IMR-90 (cell line): ENCODE data around the gene ACOT7. TPM values are rescaled to one million over a fixed set of nuclear protein-coding genes. Genes with fewer than 3 reads are reported as not detected.

Experiments
- ATAC-seq: fragments of 200-7000 bp; cut with Tn5 transposase; 2 replicates; pipeline ENCODE4 v1.9.1; 2020; ENCODE audit warnings: low read depth, mild to moderate bottlenecking, moderate library complexity
- BruUV-seq: library from RNA; stranded (reverse); fragments of 400-500 nt; replicated peaks from 2 replicates; lab custom pipeline; 2021; lab: Mats Ljungman, UMichigan
- CTCF ChIA-PET: fragments of 300-600 bp; formaldehyde crosslinking; extraction: SDS; loops from one replicate; lab custom pipeline; 2021; ENCODE audit warnings: antibody characterized with exemption; lab: Yijun Ruan, JAX
- POLR2A ChIA-PET: fragments of 300-600 bp; sonication (Branson Sonifier 250); formaldehyde crosslinking; loops from one replicate; lab custom pipeline; 2022; ENCODE audit warnings: antibody characterized with exemption; ENCODE audit not compliant: unreplicated experiment; lab: Charles Lee
- DNase-seq: peaks from one replicate; pipeline ENCODE4 v3.0.0; 2013
- H2AFZ ChIP-seq: replicated peaks from 2 replicates; pipeline ENCODE3; 2013; ENCODE audit warnings: low read length, mild to moderate bottlenecking; ENCODE audit not compliant: poor library complexity
- H2AK5ac ChIP-seq: 2 replicates; pipeline ENCODE4 v1.6.1; 2013; ENCODE audit warnings: low read depth, low read length, inconsistent platforms
- H2AK9ac ChIP-seq: replicated peaks from 2 replicates; pipeline ENCODE3; 2013; ENCODE audit warnings: mild to moderate bottlenecking, low read depth, low read length, moderate library complexity; ENCODE audit not compliant: poor library complexity
- H2BK120ac ChIP-seq: 2 replicates; pipeline ENCODE4 v1.6.1; 2013; ENCODE audit warnings: low read depth, low read length, inconsistent platforms
- H2BK15ac ChIP-seq: 3 replicates; pipeline ENCODE4 v1.6.1; 2013; ENCODE audit warnings: low read depth, low read length, inconsistent platforms
- H2BK20ac ChIP-seq: 2 replicates; pipeline ENCODE4 v1.6.1; 2013; ENCODE audit warnings: low read depth, mild to moderate bottlenecking, inconsistent platforms, low read length, moderate library complexity
- H2BK5ac ChIP-seq: 2 replicates; pipeline ENCODE4 v1.6.1; 2013; ENCODE audit warnings: mild to moderate bottlenecking, low read depth, low read length, inconsistent platforms; ENCODE audit not compliant: poor library complexity, severe bottlenecking
- H3K14ac ChIP-seq: replicated peaks from 2 replicates; pipeline ENCODE4 v1.6.1; 2013; ENCODE audit warnings: low read depth, low read length, inconsistent platforms
- H3K18ac ChIP-seq: 2 replicates; pipeline ENCODE4 v1.6.1; 2013; ENCODE audit warnings: low read depth, low read length, control low read depth
- H3K23ac ChIP-seq: 2 replicates; pipeline ENCODE4 v1.6.1; 2013; ENCODE audit warnings: low read depth, low read length, inconsistent platforms
- H3K27ac ChIP-seq: 2 replicates; pipeline ENCODE4 v1.5.1; 2013; ENCODE audit warnings: mild to moderate bottlenecking, control low read depth, low read length; ENCODE audit not compliant: insufficient read depth
- H3K27me3 ChIP-seq: 2 replicates; pipeline ENCODE4 v1.6.1; 2013; ENCODE audit warnings: low read length; ENCODE audit not compliant: control insufficient read depth, insufficient read depth
- H3K36me3 ChIP-seq: 2 replicates; pipeline ENCODE4 v1.6.1; 2013; ENCODE audit warnings: low read length, mixed read lengths; ENCODE audit not compliant: control insufficient read depth, insufficient read depth
- H3K4ac ChIP-seq: 2 replicates; pipeline ENCODE4 v1.6.1; 2013; ENCODE audit warnings: low read depth, low read length, inconsistent platforms
- H3K4me1 ChIP-seq: 2 replicates; pipeline ENCODE4 v1.6.1; 2013; ENCODE audit warnings: low read length, mixed read lengths; ENCODE audit not compliant: control insufficient read depth, insufficient read depth
- H3K4me2 ChIP-seq: 2 replicates; pipeline ENCODE4 v1.6.1; 2013; ENCODE audit warnings: low read depth, mild to moderate bottlenecking, control low read depth, low read length, moderate library complexity
- H3K4me3 ChIP-seq: 2 replicates; pipeline ENCODE4 v1.5.1; 2013; ENCODE audit warnings: low read depth, mild to moderate bottlenecking, control low read depth, low read length, moderate library complexity; ENCODE audit not compliant: insufficient read depth
- H3K56ac ChIP-seq: 2 replicates; pipeline ENCODE4 v1.6.1; 2013; ENCODE audit warnings: low read length, inconsistent platforms; ENCODE audit not compliant: insufficient read depth; ENCODE audit errors: extremely low read depth
- H3K79me1 ChIP-seq, 2 experiments: 2 replicates each; pipeline ENCODE4 v1.6.1; 2013; ENCODE audit warnings: low read length in 2 of 2, inconsistent platforms in 1 of 2, low read depth in 1 of 2
- H3K9ac ChIP-seq: 2 replicates; pipeline ENCODE4 v1.6.1; 2013; ENCODE audit warnings: low read depth, low read length, control low read depth
- H3K9me1 ChIP-seq: 2 replicates; pipeline ENCODE4 v1.6.1; 2013; ENCODE audit warnings: low read length, inconsistent platforms; ENCODE audit not compliant: insufficient read depth
- H3K9me3 ChIP-seq: 2 replicates; pipeline ENCODE4 v1.6.1; 2013; ENCODE audit warnings: low read length; ENCODE audit not compliant: control insufficient read depth, insufficient read depth
- H4K20me1 ChIP-seq: 2 replicates; pipeline ENCODE4 v1.6.1; 2013; ENCODE audit warnings: low read length, inconsistent platforms; ENCODE audit not compliant: insufficient read depth
- H4K5ac ChIP-seq: 2 replicates; pipeline ENCODE4 v1.6.1; 2013; ENCODE audit warnings: mild to moderate bottlenecking, low read depth, low read length, control low read depth
- H4K8ac ChIP-seq, 2 experiments: 2 replicates each; pipeline ENCODE4 v1.6.1; 2013; ENCODE audit warnings: low read depth in 2 of 2, low read length in 2 of 2, control low read depth in 1 of 2, inconsistent platforms in 1 of 2
- H4K91ac ChIP-seq: 2 replicates; pipeline ENCODE4 v1.6.1; 2013; ENCODE audit warnings: low read depth, low read length, inconsistent platforms; ENCODE audit not compliant: insufficient read depth
- BHLHE40 ChIP-seq: fragments of 150-350 bp; IDR thresholded peaks from 2 replicates; pipeline ENCODE4 v1.6.1; 2016; ENCODE audit warnings: mild to moderate bottlenecking, low read depth, low read length
- CEBPB ChIP-seq: IDR thresholded peaks from 2 replicates; pipeline ENCODE4 v1.6.1; 2012; ENCODE audit warnings: low read depth, low read length, improper control_type of control experiment
- CHD1 ChIP-seq: IDR thresholded peaks from 2 replicates; pipeline ENCODE4 v1.6.1; 2012; ENCODE audit warnings: low read depth, low read length, improper control_type of control experiment
- MAFK ChIP-seq: IDR thresholded peaks from 2 replicates; pipeline ENCODE4 v1.6.1; 2012; ENCODE audit warnings: low read depth, low read length, improper control_type of control experiment
- MAZ ChIP-seq: IDR thresholded peaks from 2 replicates; pipeline ENCODE4 v1.6.1; 2012; ENCODE audit warnings: low read depth, mild to moderate bottlenecking, low read length, improper control_type of control experiment, moderate library complexity, borderline replicate concordance
- MXI1 ChIP-seq: IDR thresholded peaks from 2 replicates; pipeline ENCODE4 v1.6.1; 2012; ENCODE audit warnings: low read depth, mild to moderate bottlenecking, low read length, moderate library complexity, borderline replicate concordance
- NFE2L2 ChIP-seq: fragments of 150-350 bp; IDR thresholded peaks from 2 replicates; pipeline ENCODE4 v1.6.1; 2016; ENCODE audit warnings: low read depth, mild to moderate bottlenecking, low read length
- POLR2A ChIP-seq: IDR thresholded peaks from 2 replicates; pipeline ENCODE4 v1.6.1; 2012; ENCODE audit warnings: mild to moderate bottlenecking, low read depth, low read length
- RAD21 ChIP-seq: IDR thresholded peaks from 2 replicates; pipeline ENCODE4 v1.6.1; 2012; ENCODE audit warnings: low read length, improper control_type of control experiment
- RCOR1 ChIP-seq: IDR thresholded peaks from 2 replicates; pipeline ENCODE4 v1.6.1; 2012; ENCODE audit warnings: mild to moderate bottlenecking, low read length, improper control_type of control experiment; ENCODE audit not compliant: insufficient replicate concordance
- RFX5 ChIP-seq: IDR thresholded peaks from 2 replicates; pipeline ENCODE4 v1.8.0; 2012; ENCODE audit warnings: low read depth, mild to moderate bottlenecking, low read length, moderate library complexity
- SMC3 ChIP-seq: fragments of 150-350 bp; IDR thresholded peaks from 2 replicates; pipeline ENCODE4 v1.6.1; 2016; ENCODE audit warnings: low read depth, mild to moderate bottlenecking, antibody characterized with exemption, low read length, moderate library complexity
- WGBS, 2 experiments: methylation state at CpG; one replicate each; pipeline versions ENCODE4 v1.1.5 to v1.1.7; 2013; ENCODE audit warnings: missing lambda C conversion rate in 2 of 2; ENCODE audit not compliant: insufficient read length in 1 of 2; ENCODE audit errors: extremely low coverage in 2 of 2; 5-methylcytosine and 5-hydroxymethylcytosine counted together
- dilution Hi-C: fragments of 300-500 bp; cut with HindIII; formaldehyde crosslinking; loops from one replicate; pipeline ENCODE4 v1.14.3; 2018; ENCODE audit warnings: low sequenced_read_pairs; ENCODE audit not compliant: unreplicated experiment
- in situ Hi-C: fragments of 300-500 bp; cut with MboI; formaldehyde crosslinking; loops from 3 replicates; pipeline ENCODE4 v1.14.3; 2019; ENCODE audit warnings: low sequenced_read_pairs, inconsistent platforms, mixed read lengths
- intact Hi-C: fragments of 100-400 bp; cut with micrococcal nuclease; formaldehyde crosslinking; loops from 2 replicates; pipeline ENCODE4 v1.10.0; 2022
- polyA plus RNA-seq, 3 experiments: library from polyadenylated mRNA; depleted of rRNA; stranded (reverse); fragments of >200 nt; gene quantifications; 2 replicates each; pipeline ENCODE4 v1.2.3, GENCODE V29; 2012; ENCODE audit warnings: low replicate concordance in 1 of 3
- total RNA-seq: library from RNA; depleted of rRNA; stranded (reverse); fragments of >200 nt; gene quantifications from 2 replicates; pipeline ENCODE4 v1.2.3, GENCODE V29; 2012
- TF ChIP-seq, protein P1 (sequence below): conservative IDR thresholded peaks from 2 replicates; pipeline ENCODE4 v1.5.1; 2012; ENCODE audit warnings: mild to moderate bottlenecking, low read depth, low read length, improper control_type of control experiment
- TF ChIP-seq, protein P2 (sequence below): fragments of 150-350 bp; IDR thresholded peaks from 2 replicates; pipeline ENCODE4 v1.6.1; 2016; ENCODE audit warnings: low read depth, mild to moderate bottlenecking, low read length, moderate library complexity, borderline replicate concordance
- TF ChIP-seq, protein P3 (sequence below): fragments of 150-350 bp; IDR thresholded peaks from 2 replicates; pipeline ENCODE4 v1.6.1; 2017; ENCODE audit warnings: mild to moderate bottlenecking, antibody characterized with exemption, low read length, low read depth

The ACOT7 gene
- total and polyA plus RNA-seq, 2 of the 4 experiments (the other 2 are of a cell fraction): 51.6 to 242 TPM

DNA sequence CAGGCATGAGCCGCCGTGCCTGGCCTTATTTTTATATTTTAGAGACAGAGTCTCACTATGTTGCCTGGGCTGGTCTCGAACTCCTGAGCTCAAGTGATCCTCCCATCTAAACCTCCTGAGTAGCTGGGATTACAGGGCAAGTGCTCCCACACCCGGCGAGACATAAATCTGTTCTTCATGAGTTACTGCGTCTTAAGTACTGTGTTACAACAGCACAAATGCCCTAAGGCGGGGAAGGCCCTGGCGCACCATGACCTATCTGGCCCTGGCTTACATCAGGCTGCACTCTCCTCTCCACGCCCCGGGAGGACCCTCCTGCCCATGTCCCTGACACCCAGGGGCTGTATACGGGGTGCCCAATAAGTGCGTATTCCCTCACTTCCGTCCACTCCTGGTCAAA is 136.9 kb downstream of the ACOT7 start:
- no peak overlapping the region for H2BK5ac ChIP-seq
- no peak overlapping the region for H2BK15ac ChIP-seq
- dilution Hi-C loops: no loop called here
- no peak overlapping the region for H3K14ac ChIP-seq
- H2BK120ac ChIP-seq: no peak overlapping the region
- H4K5ac ChIP-seq: no peak overlapping the region
- H3K18ac ChIP-seq: no peak overlapping the region
- in situ Hi-C loops: loop anchor here (10.0 kb wide), 1 partner anchor 148 kb away; no protein-coding TSS in a partner anchor
- no peak for TF ChIP-seq RFX5
- TF ChIP-seq RAD21: no peak
- TF ChIP-seq, protein P1, sequence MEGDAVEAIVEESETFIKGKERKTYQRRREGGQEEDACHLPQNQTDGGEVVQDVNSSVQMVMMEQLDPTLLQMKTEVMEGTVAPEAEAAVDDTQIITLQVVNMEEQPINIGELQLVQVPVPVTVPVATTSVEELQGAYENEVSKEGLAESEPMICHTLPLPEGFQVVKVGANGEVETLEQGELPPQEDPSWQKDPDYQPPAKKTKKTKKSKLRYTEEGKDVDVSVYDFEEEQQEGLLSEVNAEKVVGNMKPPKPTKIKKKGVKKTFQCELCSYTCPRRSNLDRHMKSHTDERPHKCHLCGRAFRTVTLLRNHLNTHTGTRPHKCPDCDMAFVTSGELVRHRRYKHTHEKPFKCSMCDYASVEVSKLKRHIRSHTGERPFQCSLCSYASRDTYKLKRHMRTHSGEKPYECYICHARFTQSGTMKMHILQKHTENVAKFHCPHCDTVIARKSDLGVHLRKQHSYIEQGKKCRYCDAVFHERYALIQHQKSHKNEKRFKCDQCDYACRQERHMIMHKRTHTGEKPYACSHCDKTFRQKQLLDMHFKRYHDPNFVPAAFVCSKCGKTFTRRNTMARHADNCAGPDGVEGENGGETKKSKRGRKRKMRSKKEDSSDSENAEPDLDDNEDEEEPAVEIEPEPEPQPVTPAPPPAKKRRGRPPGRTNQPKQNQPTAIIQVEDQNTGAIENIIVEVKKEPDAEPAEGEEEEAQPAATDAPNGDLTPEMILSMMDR: no peak
- no peak for TF ChIP-seq MAFK
- no peak for TF ChIP-seq SMC3
- TF ChIP-seq, protein P2, sequence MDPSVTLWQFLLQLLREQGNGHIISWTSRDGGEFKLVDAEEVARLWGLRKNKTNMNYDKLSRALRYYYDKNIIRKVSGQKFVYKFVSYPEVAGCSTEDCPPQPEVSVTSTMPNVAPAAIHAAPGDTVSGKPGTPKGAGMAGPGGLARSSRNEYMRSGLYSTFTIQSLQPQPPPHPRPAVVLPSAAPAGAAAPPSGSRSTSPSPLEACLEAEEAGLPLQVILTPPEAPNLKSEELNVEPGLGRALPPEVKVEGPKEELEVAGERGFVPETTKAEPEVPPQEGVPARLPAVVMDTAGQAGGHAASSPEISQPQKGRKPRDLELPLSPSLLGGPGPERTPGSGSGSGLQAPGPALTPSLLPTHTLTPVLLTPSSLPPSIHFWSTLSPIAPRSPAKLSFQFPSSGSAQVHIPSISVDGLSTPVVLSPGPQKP: no peak
- no peak for TF ChIP-seq BHLHE40
- TF ChIP-seq CEBPB: no peak
- TF ChIP-seq NFE2L2: no peak
- no peak for TF ChIP-seq POLR2A
- TF ChIP-seq, protein P3, sequence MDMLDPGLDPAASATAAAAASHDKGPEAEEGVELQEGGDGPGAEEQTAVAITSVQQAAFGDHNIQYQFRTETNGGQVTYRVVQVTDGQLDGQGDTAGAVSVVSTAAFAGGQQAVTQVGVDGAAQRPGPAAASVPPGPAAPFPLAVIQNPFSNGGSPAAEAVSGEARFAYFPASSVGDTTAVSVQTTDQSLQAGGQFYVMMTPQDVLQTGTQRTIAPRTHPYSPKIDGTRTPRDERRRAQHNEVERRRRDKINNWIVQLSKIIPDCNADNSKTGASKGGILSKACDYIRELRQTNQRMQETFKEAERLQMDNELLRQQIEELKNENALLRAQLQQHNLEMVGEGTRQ: no peak
- TF ChIP-seq MXI1: no peak
- TF ChIP-seq MAZ: no peak
- TF ChIP-seq RCOR1: no peak
- no peak for TF ChIP-seq CHD1
- H3K79me1 ChIP-seq: no peaks in the 10 kb centered on the region
- H4K20me1 ChIP-seq: peaks cover 4% of the 10 kb centered on the region
- no peak for ATAC-seq
- H2AK9ac ChIP-seq: no peak overlapping the region
- H3K27me3 ChIP-seq: no peaks in the 10 kb centered on the region; the same call in 1 of the 2 replicates
- no peaks in the 10 kb centered on the region for H3K9me1 ChIP-seq
- no peak overlapping the region for H2AFZ ChIP-seq
- no peaks in the 10 kb centered on the region for H3K9me3 ChIP-seq
- no peak overlapping the region for H3K9ac ChIP-seq
- no peak overlapping the region for H3K56ac ChIP-seq
- H3K4ac ChIP-seq: no peak overlapping the region
- WGBS, 2 experiments: 94% methylated on average over 9 of the region's 13 CpGs; no CpG with 5 or more reads in 1 of the 2 experiments
- no peaks in the 10 kb centered on the region for H3K36me3 ChIP-seq
- no peak overlapping the region for H3K23ac ChIP-seq
- H2BK20ac ChIP-seq: no peak overlapping the region
- no peak for DNase-seq
- no TSS peak for BruUV-seq
- H4K91ac ChIP-seq: no peak overlapping the region
- peaks cover 2% of the 10 kb centered on the region; the same call in 1 of the 2 replicates for H3K4me1 ChIP-seq
- no peak overlapping the region for H3K4me3 ChIP-seq
- ChIA-PET CTCF (interaction anchor here (1.5 kb wide), 1 partner anchor 10 kb away, joined by 8 read pairs; no protein-coding TSS in a partner anchor), POLR2A (no interaction called here)
- no peak overlapping the region for H3K4me2 ChIP-seq
- intact Hi-C loops: no loop called here
- H4K8ac ChIP-seq: no peak overlapping the region
- H2AK5ac ChIP-seq: no peak overlapping the region; the same call in 1 of the 2 replicates
- H3K27ac ChIP-seq: no peak overlapping the region
